Ishikawa (cell line): Measurements from ENCODE around the gene ACMSD.

Source experiments
- CEBPB ChIP-seq: IDR thresholded peaks from 2 replicates; pipeline ENCODE4 v1.6.1; 2012
- CREB1 ChIP-seq: IDR thresholded peaks from 2 replicates; pipeline ENCODE4 v1.6.1; 2012; ENCODE audit warnings: low read depth
- EGR1 ChIP-seq: IDR thresholded peaks from 2 replicates; pipeline ENCODE4 v1.6.1; 2012
- EP300 ChIP-seq: IDR thresholded peaks from 2 replicates; pipeline ENCODE4 v1.6.1; 2012; ENCODE audit warnings: borderline replicate concordance
- FOXM1 ChIP-seq: IDR thresholded peaks from 2 replicates; pipeline ENCODE4 v1.6.1; 2012; ENCODE audit warnings: low read depth, borderline replicate concordance
- NFIC ChIP-seq: IDR thresholded peaks from 2 replicates; pipeline ENCODE4 v1.6.1; 2012
- RAD21 ChIP-seq: IDR thresholded peaks from 2 replicates; pipeline ENCODE4 v1.6.1; 2012; ENCODE audit warnings: low read depth
- TAF1 ChIP-seq: IDR thresholded peaks from 2 replicates; pipeline ENCODE4 v1.6.1; 2012; ENCODE audit warnings: low read depth, mild to moderate bottlenecking
- TCF12 ChIP-seq: IDR thresholded peaks from 2 replicates; pipeline ENCODE4 v1.6.1; 2012; ENCODE audit warnings: low read depth
- TEAD4 ChIP-seq: IDR thresholded peaks from 2 replicates; pipeline ENCODE4 v1.6.1; 2012
- YY1 ChIP-seq: IDR thresholded peaks from 2 replicates; pipeline ENCODE4 v1.6.1; 2012; ENCODE audit warnings: low read depth
- ZBTB7A ChIP-seq: IDR thresholded peaks from 2 replicates; pipeline ENCODE4 v1.6.1; 2012; ENCODE audit warnings: low read depth
- TF ChIP-seq, protein P1 (sequence below): IDR thresholded peaks from 2 replicates; pipeline ENCODE4 v1.6.1; 2012; ENCODE audit warnings: low read depth, mild to moderate bottlenecking
- TF ChIP-seq, protein P2 (sequence below): IDR thresholded peaks from 2 replicates; pipeline ENCODE4 v1.6.1; 2012
- TF ChIP-seq, protein P3 (sequence below): IDR thresholded peaks from 2 replicates; pipeline ENCODE4 v1.6.1; 2012

Gene ACMSD

DNA sequence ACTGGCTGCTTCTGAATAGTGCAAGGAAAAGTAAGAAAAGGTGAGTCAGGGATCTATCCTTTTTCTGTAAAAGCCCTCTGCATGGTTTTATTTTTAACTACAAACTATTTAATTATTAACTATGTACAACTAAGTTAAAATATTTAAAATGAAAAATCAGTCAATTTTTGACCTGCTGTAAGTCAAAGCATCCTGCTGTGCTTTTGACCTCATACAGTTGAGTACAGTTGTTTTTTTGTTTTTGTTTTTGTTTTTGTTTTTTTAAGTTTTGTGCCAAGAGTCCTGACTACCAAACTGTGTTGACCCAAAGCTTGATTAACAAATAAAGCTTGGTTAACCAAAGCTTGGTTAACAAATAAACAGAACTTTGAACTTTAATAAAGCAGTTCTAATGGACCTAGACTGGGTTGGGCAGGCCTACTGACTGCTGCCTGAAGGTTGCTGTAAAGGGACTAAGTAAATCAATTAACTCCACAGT, at the start of gene ACMSD:
Gene ACMSD (plus strand): TSS at position 474 of the 478 bp plus-strand sequence. CDS start 67 bp downstream, outside the sequence.
- no peak for TF ChIP-seq RAD21
- no peak for TF ChIP-seq CEBPB
- TF ChIP-seq FOXM1, result no peak
- TF ChIP-seq, protein P1, sequence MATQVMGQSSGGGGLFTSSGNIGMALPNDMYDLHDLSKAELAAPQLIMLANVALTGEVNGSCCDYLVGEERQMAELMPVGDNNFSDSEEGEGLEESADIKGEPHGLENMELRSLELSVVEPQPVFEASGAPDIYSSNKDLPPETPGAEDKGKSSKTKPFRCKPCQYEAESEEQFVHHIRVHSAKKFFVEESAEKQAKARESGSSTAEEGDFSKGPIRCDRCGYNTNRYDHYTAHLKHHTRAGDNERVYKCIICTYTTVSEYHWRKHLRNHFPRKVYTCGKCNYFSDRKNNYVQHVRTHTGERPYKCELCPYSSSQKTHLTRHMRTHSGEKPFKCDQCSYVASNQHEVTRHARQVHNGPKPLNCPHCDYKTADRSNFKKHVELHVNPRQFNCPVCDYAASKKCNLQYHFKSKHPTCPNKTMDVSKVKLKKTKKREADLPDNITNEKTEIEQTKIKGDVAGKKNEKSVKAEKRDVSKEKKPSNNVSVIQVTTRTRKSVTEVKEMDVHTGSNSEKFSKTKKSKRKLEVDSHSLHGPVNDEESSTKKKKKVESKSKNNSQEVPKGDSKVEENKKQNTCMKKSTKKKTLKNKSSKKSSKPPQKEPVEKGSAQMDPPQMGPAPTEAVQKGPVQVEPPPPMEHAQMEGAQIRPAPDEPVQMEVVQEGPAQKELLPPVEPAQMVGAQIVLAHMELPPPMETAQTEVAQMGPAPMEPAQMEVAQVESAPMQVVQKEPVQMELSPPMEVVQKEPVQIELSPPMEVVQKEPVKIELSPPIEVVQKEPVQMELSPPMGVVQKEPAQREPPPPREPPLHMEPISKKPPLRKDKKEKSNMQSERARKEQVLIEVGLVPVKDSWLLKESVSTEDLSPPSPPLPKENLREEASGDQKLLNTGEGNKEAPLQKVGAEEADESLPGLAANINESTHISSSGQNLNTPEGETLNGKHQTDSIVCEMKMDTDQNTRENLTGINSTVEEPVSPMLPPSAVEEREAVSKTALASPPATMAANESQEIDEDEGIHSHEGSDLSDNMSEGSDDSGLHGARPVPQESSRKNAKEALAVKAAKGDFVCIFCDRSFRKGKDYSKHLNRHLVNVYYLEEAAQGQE, result no peak

DNA sequence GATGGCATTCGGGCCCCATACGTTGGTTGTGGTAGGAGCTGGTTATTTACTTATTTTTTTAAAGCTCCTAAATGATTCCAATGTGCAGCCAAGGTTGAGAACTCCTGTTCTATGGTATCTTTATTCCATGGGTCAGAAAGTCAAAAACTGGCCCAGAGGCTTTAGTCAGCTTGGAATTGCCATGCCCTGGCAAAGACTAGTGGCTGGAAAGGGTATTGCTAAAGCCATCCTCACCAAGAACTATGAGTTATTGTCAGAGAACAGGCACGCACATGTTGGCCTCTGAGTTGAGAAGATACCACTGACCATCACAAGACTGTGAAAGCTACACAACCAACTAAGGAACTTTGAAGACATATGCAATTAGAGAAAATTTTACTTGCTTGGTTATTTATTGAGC, 47.9 kb upstream of the ACMSD start:
- no peak for TF ChIP-seq NFIC
- TF ChIP-seq YY1, result no peak
- no peak for TF ChIP-seq FOXM1
- TF ChIP-seq EP300, result no peak
- TF ChIP-seq, protein P1, result no peak
- TF ChIP-seq CREB1, result no peak
- no peak for TF ChIP-seq TEAD4
- TF ChIP-seq TCF12, result no peak
- no peak for TF ChIP-seq CEBPB
- no peak for TF ChIP-seq RAD21

DNA sequence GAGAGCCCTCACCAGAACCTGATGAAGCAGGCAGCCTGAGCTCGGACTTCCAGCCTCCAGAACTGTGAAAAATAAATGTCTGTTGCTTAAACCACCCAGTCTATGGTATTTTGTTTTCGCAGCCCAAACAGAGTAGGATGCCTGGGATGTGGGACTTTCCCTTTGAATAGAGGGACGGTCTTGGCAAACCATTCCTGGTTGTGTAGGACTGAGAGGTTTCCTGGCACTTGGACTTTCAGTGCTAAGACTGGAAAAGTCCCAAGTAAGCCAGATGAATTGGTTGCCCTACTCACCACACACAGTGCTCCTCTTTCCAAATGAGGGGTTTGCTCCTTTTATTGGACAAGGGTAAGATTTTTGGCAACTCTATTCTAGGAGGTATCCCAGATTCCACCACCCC, 46.8 kb upstream of the ACMSD start:
- TF ChIP-seq NFIC (no peak), YY1 (no peak), EP300 (no peak), CEBPB (no peak), RAD21 (no peak), TAF1 (no peak), ZBTB7A (no peak)

DNA sequence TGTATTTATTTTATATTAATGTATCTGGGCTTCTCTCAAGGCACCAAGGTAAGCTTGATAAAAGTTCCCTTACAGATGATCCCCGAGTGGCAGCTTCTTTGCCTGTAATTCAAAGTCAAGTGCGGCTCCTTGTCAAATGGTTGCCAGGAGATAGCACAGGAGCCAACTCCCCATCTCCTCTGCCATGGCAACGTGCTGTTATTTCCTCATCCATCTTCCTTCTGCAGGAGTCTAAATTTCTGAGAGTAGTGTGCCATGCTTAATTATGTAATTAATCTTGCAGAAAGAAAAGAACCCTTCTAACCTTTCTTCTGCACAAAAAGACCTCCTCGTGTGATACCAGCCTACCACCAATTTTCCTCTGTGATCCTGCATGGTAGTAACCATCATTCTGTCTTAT, 46.2 kb upstream of the ACMSD start:
- TF ChIP-seq EP300, result no peak
- TF ChIP-seq, protein P1, result no peak
- no peak for TF ChIP-seq TCF12
- no peak for TF ChIP-seq FOXM1
- no peak for TF ChIP-seq RAD21
- no peak for TF ChIP-seq CREB1
- no peak for TF ChIP-seq TAF1
- TF ChIP-seq, protein P2, sequence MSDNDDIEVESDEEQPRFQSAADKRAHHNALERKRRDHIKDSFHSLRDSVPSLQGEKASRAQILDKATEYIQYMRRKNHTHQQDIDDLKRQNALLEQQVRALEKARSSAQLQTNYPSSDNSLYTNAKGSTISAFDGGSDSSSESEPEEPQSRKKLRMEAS, result no peak
- TF ChIP-seq ZBTB7A, result no peak
- TF ChIP-seq, protein P3, sequence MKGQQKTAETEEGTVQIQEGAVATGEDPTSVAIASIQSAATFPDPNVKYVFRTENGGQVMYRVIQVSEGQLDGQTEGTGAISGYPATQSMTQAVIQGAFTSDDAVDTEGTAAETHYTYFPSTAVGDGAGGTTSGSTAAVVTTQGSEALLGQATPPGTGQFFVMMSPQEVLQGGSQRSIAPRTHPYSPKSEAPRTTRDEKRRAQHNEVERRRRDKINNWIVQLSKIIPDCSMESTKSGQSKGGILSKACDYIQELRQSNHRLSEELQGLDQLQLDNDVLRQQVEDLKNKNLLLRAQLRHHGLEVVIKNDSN, result no peak
- no peak for TF ChIP-seq YY1
- TF ChIP-seq NFIC, result no peak
- no peak for TF ChIP-seq CEBPB
- TF ChIP-seq TEAD4, result no peak

DNA sequence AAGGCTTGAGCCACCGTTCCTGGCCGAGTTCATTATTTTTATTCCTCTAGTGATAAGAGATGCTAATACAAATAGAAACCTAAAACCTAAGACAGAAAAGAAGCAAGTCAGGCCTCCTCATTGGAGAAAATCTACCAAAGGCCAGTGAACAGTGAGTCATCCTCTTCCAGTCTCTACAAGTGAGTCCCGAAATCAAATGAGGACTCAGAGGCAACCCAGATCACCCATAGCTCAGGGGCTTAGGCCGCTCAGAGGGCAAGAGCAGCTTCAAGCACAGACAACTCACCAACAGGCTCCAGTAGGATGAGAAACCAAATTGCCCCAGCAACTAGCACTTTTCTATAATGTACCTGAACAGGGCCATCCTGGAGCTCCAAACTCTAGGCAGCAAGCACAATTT, 42.7 kb upstream of the ACMSD start:
- TF ChIP-seq RAD21 (no peak), TAF1 (no peak), TCF12 (no peak), EP300 (no peak), TEAD4 (no peak), CEBPB (no peak), FOXM1 (no peak), ZBTB7A (no peak), NFIC (no peak), EGR1 (no peak)
- TF ChIP-seq, protein P1, result no peak
- TF ChIP-seq, protein P2, result no peak
- TF ChIP-seq, protein P3, result no peak
